Activated naive CD4-positive, alpha-beta T cell treated with anti-CD3 and anti-CD28 coated beads, Interleukin-2, amount 50 U/mL, for 24 hours (primary cell): ENCODE results near the gene NMBR.
"Not testable (repeated sequence)": the region's sequence is repeated elsewhere in the genome, so short reads cannot be mapped to it uniquely, and the experiment has no call there.

Experiments used
- H3K27ac Mint-ChIP-seq: one replicate; pipeline ENCODE4 v1.8.0; 2021; ENCODE audit warnings: mild to moderate bottlenecking, mixed read lengths
- H3K27me3 Mint-ChIP-seq: one replicate; pipeline ENCODE4 v1.8.0; 2021; ENCODE audit warnings: mixed read lengths
- H3K36me3 Mint-ChIP-seq: one replicate; pipeline ENCODE4 v1.8.0; 2021; ENCODE audit warnings: mixed read lengths
- H3K4me1 Mint-ChIP-seq: one replicate; pipeline ENCODE4 v1.8.0; 2021; ENCODE audit warnings: mixed read lengths
- H3K4me3 Mint-ChIP-seq: one replicate; pipeline ENCODE4 v1.8.0; 2021; ENCODE audit warnings: mild to moderate bottlenecking, mixed read lengths
- H3K9me3 Mint-ChIP-seq: one replicate; pipeline ENCODE4 v1.8.0; 2021; ENCODE audit warnings: mixed read lengths

The NMBR gene

DNA sequence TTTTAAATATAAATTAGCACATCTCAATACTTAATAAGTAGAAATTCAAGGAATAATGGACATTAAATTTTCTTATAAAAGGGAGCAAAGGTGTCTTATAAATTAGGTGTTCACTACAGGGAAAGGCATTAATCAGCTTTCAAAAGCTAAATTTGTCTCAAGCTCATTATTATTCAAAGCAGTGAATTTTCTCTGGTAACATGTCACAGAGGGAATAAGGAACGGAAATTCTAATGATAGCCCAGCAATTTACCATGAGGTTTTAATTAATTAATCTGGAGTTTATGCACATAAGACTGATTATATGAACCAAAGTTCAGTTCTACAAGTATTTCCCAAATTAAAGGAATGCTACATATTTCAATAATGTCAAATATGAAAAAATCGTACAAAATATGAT, 29.6 kb downstream of the NMBR start:
- H3K36me3 Mint-ChIP-seq, result no peaks in the 10 kb centered on the region
- no peak overlapping the region for H3K4me3 Mint-ChIP-seq
- no peak overlapping the region for H3K27ac Mint-ChIP-seq
- H3K4me1 Mint-ChIP-seq, result no peaks in the 10 kb centered on the region
- peaks cover 6% of the 10 kb centered on the region for H3K27me3 Mint-ChIP-seq
- no peaks in the 10 kb centered on the region for H3K9me3 Mint-ChIP-seq

DNA sequence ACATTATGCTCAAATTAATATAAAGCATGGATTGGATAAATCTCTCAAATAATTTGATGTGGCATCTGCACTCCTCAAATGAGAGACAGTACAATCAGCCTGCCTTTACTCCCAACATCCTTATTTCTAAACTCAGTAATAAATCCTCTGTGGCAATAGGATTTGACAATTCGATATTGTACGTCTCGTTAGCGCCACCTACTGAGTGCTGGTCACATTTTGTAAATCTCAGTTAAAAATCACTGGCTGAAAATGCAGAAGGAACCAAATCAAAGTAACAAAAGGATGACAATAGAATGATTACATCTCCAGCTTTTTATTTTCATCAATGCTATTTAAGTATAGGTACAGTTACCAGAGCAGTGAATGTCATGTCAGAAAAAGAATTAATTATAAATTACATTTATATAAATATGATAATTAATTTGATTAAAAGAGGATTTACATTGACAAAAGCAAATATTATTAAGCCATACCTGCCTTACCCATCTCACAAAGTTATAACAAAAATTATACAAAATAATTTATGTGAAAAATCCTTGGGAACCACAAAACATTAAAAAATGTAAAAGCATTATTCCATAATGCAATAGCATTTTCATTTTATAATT, 34.4 kb downstream of the NMBR start:
- no peak overlapping the region for H3K4me3 Mint-ChIP-seq
- no peak overlapping the region for H3K27ac Mint-ChIP-seq
- no peaks in the 10 kb centered on the region for H3K36me3 Mint-ChIP-seq
- H3K27me3 Mint-ChIP-seq, result peaks cover 2% of the 10 kb centered on the region
- H3K9me3 Mint-ChIP-seq, result no peaks in the 10 kb centered on the region
- H3K4me1 Mint-ChIP-seq, result no peaks in the 10 kb centered on the region

DNA sequence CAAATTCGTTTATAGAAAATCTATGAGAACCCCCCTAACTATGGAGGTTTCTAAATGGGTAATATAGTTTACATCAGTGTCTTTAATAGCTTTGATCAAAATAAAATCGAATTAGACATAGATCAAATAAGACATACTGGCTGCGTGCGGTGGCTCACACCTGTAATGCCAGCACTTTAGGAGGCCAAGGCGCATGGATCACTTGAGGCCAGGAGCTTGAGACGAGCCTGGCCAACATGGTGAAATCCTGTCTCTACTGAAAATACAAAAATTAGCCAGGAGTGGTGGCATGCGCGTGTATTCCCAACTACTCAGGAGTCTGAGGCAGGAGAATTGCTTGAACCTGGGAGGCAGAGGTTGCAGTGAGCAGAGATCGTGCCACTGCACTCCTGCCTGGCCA, 36.1 kb downstream of the NMBR start:
- not testable (repeated sequence) for H3K36me3 Mint-ChIP-seq, H3K27me3 Mint-ChIP-seq, H3K4me3 Mint-ChIP-seq, H3K9me3 Mint-ChIP-seq, H3K4me1 Mint-ChIP-seq, H3K27ac Mint-ChIP-seq

DNA sequence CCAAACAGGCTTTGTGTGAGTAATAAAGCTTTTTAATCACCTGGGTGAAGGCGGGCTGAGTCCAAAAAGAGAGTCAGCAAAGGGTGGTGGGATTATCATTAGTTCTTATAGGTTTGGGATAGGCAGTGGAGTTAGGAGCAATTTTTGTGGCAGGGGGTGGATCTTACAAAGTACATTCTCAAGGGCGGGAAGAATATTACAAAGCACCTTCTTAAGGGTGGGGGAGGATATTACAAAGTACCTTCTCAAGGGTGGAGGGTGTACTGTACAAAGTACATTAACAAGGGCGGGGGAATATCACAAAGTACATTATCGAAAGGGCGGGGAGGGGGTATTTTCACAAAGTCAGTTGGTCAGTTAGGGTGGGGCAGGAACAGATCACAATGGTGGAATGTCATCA, 42.1 kb downstream of the NMBR start:
- not testable (repeated sequence) for H3K4me3 Mint-ChIP-seq, H3K27me3 Mint-ChIP-seq, H3K36me3 Mint-ChIP-seq, H3K27ac Mint-ChIP-seq, H3K4me1 Mint-ChIP-seq, H3K9me3 Mint-ChIP-seq

DNA sequence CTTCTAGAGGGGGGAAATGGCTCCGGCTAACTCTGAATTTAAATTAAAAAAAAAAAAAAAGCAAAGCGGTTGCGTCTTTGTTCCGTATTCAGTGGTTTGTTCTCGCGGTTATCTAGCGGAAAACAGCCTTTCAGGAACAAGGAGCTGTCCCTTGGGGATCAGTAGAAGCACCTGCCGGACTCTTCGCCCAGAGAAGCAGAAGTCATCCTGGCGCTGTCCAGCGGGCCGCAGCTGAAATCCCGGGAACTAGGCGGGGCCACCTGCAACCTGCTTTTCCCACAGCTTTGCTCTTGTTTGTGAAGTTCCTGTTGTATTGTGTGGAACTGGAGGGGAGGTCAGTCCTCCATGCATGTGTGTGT, 58.1 kb downstream of the NMBR start:
- H3K36me3 Mint-ChIP-seq, result no peaks in the 10 kb centered on the region
- peaks cover 21% of the 10 kb centered on the region for H3K27me3 Mint-ChIP-seq
- H3K4me1 Mint-ChIP-seq, result peaks cover 11% of the 10 kb centered on the region
- H3K27ac Mint-ChIP-seq, result no peak overlapping the region
- no peaks in the 10 kb centered on the region for H3K9me3 Mint-ChIP-seq
- H3K4me3 Mint-ChIP-seq, result no peak overlapping the region

DNA sequence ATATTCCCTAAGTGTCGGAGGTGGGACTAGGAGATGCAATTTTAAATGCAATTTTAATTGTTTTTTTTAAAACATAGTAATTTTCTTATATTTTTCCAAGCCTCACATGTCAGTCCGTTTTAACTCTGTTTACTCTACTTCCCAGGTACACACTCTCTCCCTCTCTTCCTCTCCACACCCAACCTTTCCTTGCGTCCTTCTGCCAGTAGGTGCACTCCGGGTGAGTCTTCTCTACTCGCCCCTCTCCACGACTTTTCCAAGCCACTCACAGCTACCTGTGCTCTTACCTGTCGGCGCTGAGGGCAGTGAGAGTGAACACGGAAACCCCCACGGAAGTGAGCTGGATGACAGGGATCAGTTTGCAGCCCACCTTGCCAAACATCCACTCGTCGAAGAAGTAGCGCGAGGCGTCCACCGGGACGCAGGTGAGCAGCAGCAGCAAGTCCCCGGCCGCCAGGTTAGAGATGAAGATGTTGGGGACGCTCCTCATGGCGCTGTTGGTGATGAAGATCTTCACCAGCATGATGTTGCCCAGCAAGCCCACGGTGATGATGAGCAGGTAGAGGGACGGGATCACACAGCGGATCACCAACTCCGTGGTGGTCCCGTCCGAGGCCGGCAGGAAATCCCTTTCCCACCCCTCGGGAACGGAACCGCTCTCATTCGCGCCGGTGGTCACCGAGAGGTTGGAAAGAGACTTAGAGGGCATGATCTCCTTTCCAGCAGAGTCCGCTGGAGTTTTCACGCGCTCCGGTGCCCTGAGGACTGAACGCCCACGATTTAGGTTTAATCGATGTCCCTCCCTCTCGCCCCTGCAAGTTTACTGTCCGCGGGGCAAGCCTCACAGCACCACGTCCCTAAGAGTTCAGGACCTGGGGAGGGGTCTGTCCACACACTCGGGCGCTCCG, 58.7 kb downstream of the NMBR start:
- Mint-ChIP-seq H3K4me3 (no peak overlapping the region), H3K27me3 (peaks cover 23% of the 10 kb centered on the region)

DNA sequence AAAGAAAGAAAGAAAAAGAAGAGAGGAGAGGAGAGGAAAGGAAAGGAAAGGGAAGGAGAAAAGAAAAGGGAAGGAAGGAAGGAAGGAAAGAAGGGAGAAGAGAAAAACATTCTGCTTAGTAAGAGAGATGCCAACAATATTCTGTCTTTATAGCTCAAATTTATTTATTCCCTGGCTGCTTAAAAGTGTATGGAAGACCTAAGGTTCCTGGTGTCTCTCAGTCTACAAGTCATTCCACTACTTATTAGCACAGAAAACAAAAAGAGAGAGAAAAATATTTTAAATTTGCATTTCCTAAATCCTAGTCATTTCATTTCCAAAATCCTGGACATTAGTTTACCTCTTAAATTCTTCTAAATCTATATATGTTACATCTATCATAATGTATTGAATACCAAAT, 67.8 kb downstream of the NMBR start:
- H3K4me1 Mint-ChIP-seq, result peaks cover 4% of the 10 kb centered on the region
- no peaks in the 10 kb centered on the region for H3K9me3 Mint-ChIP-seq
- peaks cover 8% of the 10 kb centered on the region for H3K27me3 Mint-ChIP-seq
- no peak overlapping the region for H3K27ac Mint-ChIP-seq
- no peak overlapping the region for H3K4me3 Mint-ChIP-seq
- no peaks in the 10 kb centered on the region for H3K36me3 Mint-ChIP-seq

More for the DNA sequence above, 58.7 kb downstream of the NMBR start:
- Mint-ChIP-seq H3K36me3 (no peaks in the 10 kb centered on the region), H3K27ac (no peak overlapping the region), H3K9me3 (no peaks in the 10 kb centered on the region), H3K4me1 (peaks cover 11% of the 10 kb centered on the region)

DNA sequence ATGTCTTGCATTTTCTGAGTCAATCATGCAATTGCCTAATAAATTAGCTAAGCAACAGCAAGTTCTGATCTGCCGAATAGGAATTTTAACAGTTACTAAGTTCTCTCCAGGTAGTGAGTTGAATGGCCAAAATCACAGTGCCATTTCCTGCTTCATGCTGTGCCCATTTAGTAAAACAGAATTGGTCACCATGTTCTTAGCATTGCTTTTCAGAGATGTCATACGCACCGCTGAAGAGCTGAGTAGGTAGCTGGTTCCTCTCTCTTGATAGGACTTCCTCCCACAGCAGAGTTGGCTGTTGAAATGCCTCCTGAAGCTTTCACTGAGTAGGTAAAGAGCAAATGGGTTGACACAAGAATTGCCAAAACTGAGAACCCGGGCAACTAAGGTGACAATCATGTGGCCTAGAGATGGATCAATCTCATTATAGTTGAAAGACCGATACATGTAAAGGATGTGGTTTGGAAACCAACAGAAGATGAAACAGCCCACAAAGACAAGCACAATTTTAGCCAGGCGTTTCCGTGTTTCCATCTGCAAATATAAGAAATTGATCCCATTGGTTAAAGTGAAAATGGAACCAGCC, 71.3 kb downstream of the NMBR start:
- peaks cover 12% of the 10 kb centered on the region for H3K27me3 Mint-ChIP-seq
- H3K36me3 Mint-ChIP-seq, result no peaks in the 10 kb centered on the region
- H3K9me3 Mint-ChIP-seq, result peaks cover 17% of the 10 kb centered on the region
- no peak overlapping the region for H3K4me3 Mint-ChIP-seq
- peaks cover 4% of the 10 kb centered on the region for H3K4me1 Mint-ChIP-seq
- H3K27ac Mint-ChIP-seq, result no peak overlapping the region

DNA sequence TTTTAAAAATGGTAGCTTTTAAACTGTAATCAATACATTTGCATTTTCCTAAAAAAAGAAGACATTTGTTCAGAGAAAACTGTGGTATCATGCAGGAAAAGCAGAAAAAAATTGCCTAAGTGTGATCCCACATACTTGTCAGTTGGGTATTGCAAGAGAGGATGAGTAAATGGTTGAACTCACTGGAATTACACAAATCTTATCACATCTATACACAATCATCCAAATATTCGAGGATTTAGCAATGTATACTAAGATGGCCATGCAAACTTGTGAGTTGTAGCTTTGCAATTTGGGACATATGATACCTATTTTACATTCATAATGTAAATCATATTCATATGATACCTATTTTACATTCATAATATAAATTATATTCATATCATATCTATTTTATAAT, 72.4 kb downstream of the NMBR start:
- peaks cover 12% of the 10 kb centered on the region for H3K27me3 Mint-ChIP-seq
- H3K4me1 Mint-ChIP-seq, result peaks cover 4% of the 10 kb centered on the region
- peaks cover 17% of the 10 kb centered on the region for H3K9me3 Mint-ChIP-seq
- no peaks in the 10 kb centered on the region for H3K36me3 Mint-ChIP-seq
- no peak overlapping the region for H3K27ac Mint-ChIP-seq
- H3K4me3 Mint-ChIP-seq, result no peak overlapping the region

DNA sequence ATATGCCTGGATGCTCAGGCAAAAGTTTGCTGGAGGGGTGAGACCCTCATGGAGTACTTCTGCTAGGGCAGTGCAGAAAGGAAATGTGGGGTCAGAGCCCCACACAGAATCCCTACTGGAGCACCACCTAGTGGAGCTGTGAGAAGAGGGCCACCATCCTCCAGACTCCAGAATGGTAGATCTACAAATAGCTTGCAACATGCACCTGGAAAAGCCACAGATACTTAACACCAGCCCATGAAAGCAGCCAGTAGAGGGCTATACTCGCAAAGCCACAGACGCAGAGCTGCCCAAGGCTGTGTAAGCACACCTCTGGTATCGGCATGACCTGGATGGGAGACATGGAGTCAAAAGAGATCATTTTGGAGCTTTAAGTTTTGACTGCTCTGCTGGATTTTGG, 74.9 kb downstream of the NMBR start:
- peaks cover 4% of the 10 kb centered on the region for H3K4me1 Mint-ChIP-seq
- peaks cover 17% of the 10 kb centered on the region for H3K27me3 Mint-ChIP-seq
- H3K9me3 Mint-ChIP-seq, result peaks cover 17% of the 10 kb centered on the region
- H3K4me3 Mint-ChIP-seq, result no peak overlapping the region
- no peak overlapping the region for H3K27ac Mint-ChIP-seq
- no peaks in the 10 kb centered on the region for H3K36me3 Mint-ChIP-seq

DNA sequence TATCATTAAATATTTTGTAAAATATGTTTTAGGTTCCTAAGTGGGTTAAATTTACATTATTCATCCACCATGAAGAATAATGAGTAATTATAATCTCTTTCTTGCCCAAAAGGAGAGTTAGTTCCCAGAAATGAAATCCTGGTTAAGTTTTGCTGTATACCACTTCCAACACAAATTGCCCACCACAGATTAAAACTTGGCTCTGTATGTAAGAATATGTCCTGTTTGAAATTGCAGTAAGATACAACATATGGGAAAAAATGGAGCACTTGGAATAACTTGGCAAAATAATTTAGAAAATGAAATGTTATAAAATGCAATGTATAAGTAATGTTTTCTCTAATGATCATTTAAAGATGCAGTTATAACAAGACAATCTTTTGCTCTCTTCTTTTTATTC, 78.5 kb downstream of the NMBR start:
- Mint-ChIP-seq H3K4me1 (no peaks in the 10 kb centered on the region), H3K27ac (no peak overlapping the region), H3K36me3 (no peaks in the 10 kb centered on the region), H3K9me3 (peaks cover 17% of the 10 kb centered on the region), H3K4me3 (no peak overlapping the region), H3K27me3 (peaks cover 19% of the 10 kb centered on the region)

DNA sequence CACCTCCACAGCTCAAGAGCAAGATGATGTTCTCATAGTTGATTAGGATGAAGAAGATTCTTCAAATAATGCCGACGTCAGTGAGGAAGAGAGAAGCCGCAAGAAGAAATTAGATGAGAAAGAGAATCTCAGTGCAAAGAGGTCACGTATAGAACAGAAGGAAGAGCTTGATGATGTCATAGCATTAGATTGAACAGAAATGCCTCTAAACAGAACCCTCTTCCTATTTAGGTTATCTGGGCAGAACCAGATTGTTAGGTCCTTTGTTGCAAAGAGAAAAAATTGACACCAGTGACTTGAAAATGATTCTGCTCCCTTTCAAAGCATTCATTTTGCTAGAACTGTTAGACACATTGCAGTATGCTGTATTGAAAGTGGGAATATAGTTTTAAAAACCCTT, 84.1 kb downstream of the NMBR start:
- H3K27ac Mint-ChIP-seq, H3K36me3 Mint-ChIP-seq, H3K27me3 Mint-ChIP-seq, H3K4me3 Mint-ChIP-seq, H3K9me3 Mint-ChIP-seq, H3K4me1 Mint-ChIP-seq: not testable (repeated sequence)

DNA sequence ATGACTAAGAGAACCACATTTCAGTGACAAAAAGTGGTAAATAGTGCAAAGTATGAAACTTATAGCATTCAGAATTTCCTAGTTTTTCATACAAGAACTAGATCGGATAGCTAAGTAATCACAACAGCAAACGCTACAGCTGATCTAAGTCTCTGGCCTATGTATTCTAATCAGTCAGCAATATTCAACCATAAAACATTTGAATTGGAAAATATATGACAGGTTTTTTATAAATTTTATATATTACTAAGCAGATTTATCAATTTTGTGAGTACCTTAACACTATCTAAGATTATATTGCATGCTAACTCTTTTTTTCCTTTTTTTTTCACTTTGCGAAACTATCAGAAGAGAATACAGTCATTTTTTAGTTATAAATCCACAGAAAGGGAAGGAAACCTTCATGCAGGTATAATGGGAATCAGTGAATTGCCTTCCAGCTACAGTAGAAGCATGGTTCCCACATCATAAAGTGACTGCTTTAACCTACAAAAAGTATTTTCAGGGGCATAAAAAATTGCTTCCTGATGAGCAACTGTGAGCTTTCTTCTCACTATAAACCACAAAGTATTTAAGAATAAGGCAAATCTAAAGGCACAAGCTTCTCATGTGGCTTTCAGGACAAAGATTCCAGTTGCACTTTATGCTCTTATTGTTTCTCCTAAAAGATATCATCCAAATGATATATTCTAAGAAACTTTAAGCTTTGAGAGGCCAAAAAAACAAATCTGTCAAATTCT, 88.2 kb downstream of the NMBR start:
- Mint-ChIP-seq H3K36me3 (no peaks in the 10 kb centered on the region), H3K9me3 (no peaks in the 10 kb centered on the region), H3K27ac (no peak overlapping the region), H3K4me1 (no peaks in the 10 kb centered on the region), H3K4me3 (no peak overlapping the region), H3K27me3 (peaks cover 5% of the 10 kb centered on the region)

DNA sequence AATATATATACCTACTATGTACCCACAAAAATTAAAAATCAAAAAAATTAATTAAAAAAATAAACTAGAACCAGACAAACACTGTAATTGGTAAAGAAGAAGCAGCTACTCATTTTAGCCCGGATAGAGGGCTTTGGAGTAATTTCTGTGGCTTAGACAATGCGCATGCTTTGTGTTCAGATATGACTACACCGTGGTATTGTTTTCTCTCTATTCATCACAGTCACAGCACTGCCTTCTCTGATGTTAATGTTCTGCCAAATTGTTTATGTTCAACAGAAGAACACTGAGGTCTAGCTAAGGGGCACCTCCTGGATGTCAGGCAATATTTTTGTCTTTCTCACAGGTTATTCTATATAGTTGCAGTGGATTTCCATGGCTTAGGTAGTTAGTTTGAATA, 91.7 kb downstream of the NMBR start:
- Mint-ChIP-seq H3K4me3 (no peak overlapping the region), H3K9me3 (peaks cover 14% of the 10 kb centered on the region), H3K36me3 (no peaks in the 10 kb centered on the region), H3K27ac (no peak overlapping the region), H3K27me3 (peaks cover 3% of the 10 kb centered on the region), H3K4me1 (no peaks in the 10 kb centered on the region)

DNA sequence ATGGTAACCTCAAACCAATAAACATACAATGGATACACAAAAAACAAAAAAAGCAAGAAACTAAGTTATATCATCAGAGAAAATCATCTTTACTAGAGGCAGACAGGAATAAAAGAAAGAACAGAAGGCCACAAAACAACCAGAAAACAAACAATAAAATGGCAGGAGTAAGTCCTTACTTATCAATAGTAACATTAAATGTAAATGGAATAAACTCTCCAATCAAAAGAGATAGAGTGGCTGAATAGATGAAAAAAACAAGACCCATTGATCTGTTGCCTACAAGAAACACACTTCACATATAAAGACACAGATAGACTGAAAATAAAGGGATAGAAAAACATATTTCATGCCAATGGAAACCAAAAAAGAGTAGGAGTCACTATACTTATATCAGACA, 95.5 kb downstream of the NMBR start:
- Mint-ChIP-seq H3K27me3 (peaks cover 7% of the 10 kb centered on the region), H3K9me3 (peaks cover 20% of the 10 kb centered on the region), H3K36me3 (no peaks in the 10 kb centered on the region), H3K27ac (no peak overlapping the region), H3K4me1 (no peaks in the 10 kb centered on the region), H3K4me3 (no peak overlapping the region)

DNA sequence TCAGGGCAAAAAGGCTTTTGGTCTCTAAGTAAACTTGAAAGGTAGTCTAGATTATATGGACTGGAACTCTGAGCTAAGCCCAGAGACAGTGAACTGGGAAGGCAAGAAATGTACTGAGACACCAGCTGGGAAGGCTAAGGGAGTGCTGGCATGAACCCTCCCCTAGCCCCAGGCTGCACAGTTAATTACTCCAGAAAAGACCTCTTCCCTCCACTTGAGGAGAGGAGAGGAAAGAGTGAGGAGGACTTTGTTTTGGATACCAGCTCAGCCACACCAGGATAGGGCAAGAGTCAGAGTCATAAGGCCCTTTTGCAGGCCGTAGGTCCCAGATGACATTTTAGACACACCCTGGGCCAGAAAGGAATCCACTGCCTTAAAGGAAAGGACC, 98.3 kb downstream of the NMBR start:
- Mint-ChIP-seq H3K9me3 (peaks cover 20% of the 10 kb centered on the region), H3K4me3 (no peak overlapping the region), H3K4me1 (no peaks in the 10 kb centered on the region), H3K36me3 (no peaks in the 10 kb centered on the region), H3K27ac (no peak overlapping the region), H3K27me3 (peaks cover 12% of the 10 kb centered on the region)
